Kidney (tissue), 14 donors: Measurements from ENCODE around the gene C19orf81. TPM values are rescaled to one million over a fixed set of nuclear protein-coding genes. Genes with fewer than 3 reads are reported as not detected.

Source experiments
- DNase-seq, 5 donors: peaks; one replicate each; pipeline ENCODE4 v3.0.0-alpha.2; 2013 to 2020
- FAIRE-seq: peaks from 2 replicates; lab custom pipeline; 2012; peaks lifted over from hg19 to GRCh38; lab: Jason Lieb, UNC
- H3K27ac ChIP-seq, 2 donors: one replicate each; pipeline ENCODE4 v1.7.0; 2013; ENCODE audit warnings: low read depth in 2 of 2, low read length in 2 of 2, inconsistent platforms in 1 of 2
- H3K27me3 ChIP-seq: one replicate; pipeline ENCODE4 v1.7.1; 2013; ENCODE audit warnings: low read length, inconsistent platforms; ENCODE audit not compliant: control insufficient read depth, insufficient read depth
- H3K36me3 ChIP-seq, 3 donors: one replicate each; pipeline versions ENCODE4 v1.7.0 to v1.7.1; 2013; ENCODE audit warnings: low read length in 3 of 3, control low read depth in 1 of 3, inconsistent platforms in 1 of 3; ENCODE audit not compliant: insufficient read depth in 3 of 3, control insufficient read depth in 2 of 3
- H3K4me1 ChIP-seq, 3 donors: one replicate each; pipeline versions ENCODE4 v1.7.0 to v1.7.1; 2013; ENCODE audit warnings: low read length in 3 of 3, inconsistent platforms in 1 of 3, low read depth in 1 of 3; ENCODE audit not compliant: control insufficient read depth in 2 of 3, insufficient read depth in 2 of 3
- H3K4me3 ChIP-seq, 3 donors: one replicate each; pipeline versions ENCODE4 v1.7.0 to v1.8.1; 2013; ENCODE audit warnings: low read length in 3 of 3, control low read depth in 1 of 3, inconsistent platforms in 1 of 3
- H3K9ac ChIP-seq, 3 donors: one replicate each; pipeline versions ENCODE4 v1.7.0 to v1.7.1; 2013; ENCODE audit warnings: low read length in 3 of 3, control low read depth in 1 of 3, inconsistent platforms in 1 of 3
- H3K9me3 ChIP-seq, 3 donors: one replicate each; pipeline versions ENCODE4 v1.7.0 to v1.7.1; 2013; ENCODE audit warnings: low read length in 3 of 3, control low read depth in 1 of 3, inconsistent platforms in 1 of 3; ENCODE audit not compliant: control insufficient read depth in 2 of 3, insufficient read depth in 1 of 3
- CTCF ChIP-seq: IDR thresholded peaks from 3 replicates; pipeline ENCODE4 v1.5.1; 2012; ENCODE audit warnings: mild to moderate bottlenecking, moderate library complexity, borderline replicate concordance; ENCODE audit not compliant: insufficient read depth; ENCODE audit errors: extremely low read depth
- intact Hi-C: fragments of 100-400 bp; cut with DNase I; formaldehyde crosslinking; loops from one replicate; pipeline ENCODE4 v1.11.1; 2022
- polyA plus RNA-seq: library from polyadenylated mRNA; stranded (reverse); fragments of 350-450 nt; fragmentation: Illumina TruSeq; extraction: RNeasy Lipid Tissue Mini Kit (QIAGEN cat#74804); gene quantifications from one replicate; pipeline ENCODE4 v1.2.3, GENCODE V29; 2014; ENCODE audit warnings: low read depth, low replicate concordance; ENCODE audit not compliant: insufficient read depth
- total RNA-seq: library from RNA; stranded (reverse); fragmentation: NEBNext Ultra II Directional; extraction: Animal tissue kit (Norgen Biotek cat#: 25700); gene quantifications from one replicate; pipeline ENCODE4 v1.2.1, GENCODE V29; 2021
- donor health status: control.
- donor health status: control.
- donor health status: control.
- donor health status: control.
- donor health status: control.
- donor health status: DM: yes; HTN: yes; CAD: no.
- donor health status: Normal renal cell carcinoma (clear cell type).

The C19orf81 gene
- total and polyA plus RNA-seq, 2 donors from 2014 or later, result 1.6 to 3.0 TPM

DNA sequence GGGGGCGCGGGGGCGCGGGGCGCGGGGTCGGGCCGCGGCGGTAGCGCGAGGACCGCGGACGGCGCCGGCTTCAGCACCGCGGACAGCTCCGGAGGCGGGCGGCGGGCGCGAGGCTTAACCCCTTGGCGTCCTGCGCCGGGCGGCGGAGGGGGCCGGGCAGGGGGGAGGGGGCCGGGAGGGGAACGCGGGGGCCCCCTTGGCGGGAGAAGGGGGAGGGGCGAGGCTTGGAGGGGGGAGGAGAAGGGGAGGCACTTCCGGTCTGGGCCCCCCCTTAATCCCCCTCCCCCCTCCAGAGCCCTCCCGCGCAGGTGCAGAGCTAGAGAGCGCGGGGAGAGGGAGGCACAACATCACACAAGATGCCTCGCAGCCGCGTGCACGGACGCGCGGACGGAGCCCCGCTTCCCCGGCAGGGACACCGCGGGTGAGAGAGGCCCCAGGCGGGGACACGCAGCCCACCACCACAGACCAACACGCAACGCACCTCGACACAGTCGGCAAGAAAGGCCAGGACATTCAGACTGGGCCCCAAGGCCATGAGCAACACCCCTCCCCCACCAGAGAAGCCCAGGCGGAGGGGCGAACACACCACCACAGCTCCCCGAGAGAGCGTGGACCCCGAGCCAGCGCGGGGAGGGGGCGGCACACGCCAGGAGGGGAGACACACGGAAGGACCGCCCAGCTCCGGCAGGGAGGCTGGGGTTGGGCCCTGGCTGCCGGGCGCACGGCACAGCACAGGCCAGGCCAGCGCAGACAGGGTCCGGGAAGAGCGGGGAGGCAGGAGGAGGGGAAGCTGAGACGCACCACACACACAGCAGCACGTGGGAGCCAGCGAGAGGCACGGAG, 46.2 kb downstream of the C19orf81 start:
- H3K4me1 ChIP-seq, result no peaks in the 10 kb centered on the region

DNA sequence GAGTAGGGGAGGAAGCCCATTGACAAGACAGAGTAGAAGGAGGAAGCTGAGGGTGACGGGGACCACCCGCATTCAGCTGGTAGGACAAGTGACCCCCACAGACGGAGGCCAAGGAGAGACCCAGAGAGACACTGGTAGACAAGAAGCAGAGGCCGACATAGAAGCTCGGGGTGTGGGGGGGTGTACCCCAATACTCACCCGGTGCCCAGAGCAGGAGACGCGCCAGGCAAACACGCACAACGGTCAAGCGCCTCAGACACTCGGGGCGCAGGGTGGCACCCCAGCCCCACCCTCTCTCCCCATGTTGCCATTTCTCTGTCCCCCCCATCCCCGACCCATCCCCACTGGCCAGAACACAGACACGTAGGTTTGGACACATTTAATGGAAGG, 46.8 kb downstream of the C19orf81 start:
- Histone ChIP-seq H3K9ac (no peak overlapping the region), H3K4me3 (no peak overlapping the region), H3K36me3 (no peaks in the 10 kb centered on the region), H3K9me3 (no peaks in the 10 kb centered on the region), H3K27me3 (peaks cover 13% of the 10 kb centered on the region), H3K27ac (no peak overlapping the region), H3K4me1 (no peaks in the 10 kb centered on the region)
- intact Hi-C loops, result no loop called here
- peak in 1 of 5 donors; percentile 59 for DNase-seq
- no peak for TF ChIP-seq CTCF
- no peak for FAIRE-seq

More for the DNA sequence above, 46.2 kb downstream of the C19orf81 start:
- FAIRE-seq (no peak), DNase-seq (peak in 4 of 5 donors; percentile 57 to 82 (median 66))
- intact Hi-C loops, result no loop called here
- Histone ChIP-seq H3K36me3 (no peaks in the 10 kb centered on the region), H3K27ac (no peak overlapping the region), H3K27me3 (peaks cover 13% of the 10 kb centered on the region), H3K9ac (no peak overlapping the region), H3K9me3 (no peaks in the 10 kb centered on the region), H3K4me3 (no peak overlapping the region)
- no peak for TF ChIP-seq CTCF

DNA sequence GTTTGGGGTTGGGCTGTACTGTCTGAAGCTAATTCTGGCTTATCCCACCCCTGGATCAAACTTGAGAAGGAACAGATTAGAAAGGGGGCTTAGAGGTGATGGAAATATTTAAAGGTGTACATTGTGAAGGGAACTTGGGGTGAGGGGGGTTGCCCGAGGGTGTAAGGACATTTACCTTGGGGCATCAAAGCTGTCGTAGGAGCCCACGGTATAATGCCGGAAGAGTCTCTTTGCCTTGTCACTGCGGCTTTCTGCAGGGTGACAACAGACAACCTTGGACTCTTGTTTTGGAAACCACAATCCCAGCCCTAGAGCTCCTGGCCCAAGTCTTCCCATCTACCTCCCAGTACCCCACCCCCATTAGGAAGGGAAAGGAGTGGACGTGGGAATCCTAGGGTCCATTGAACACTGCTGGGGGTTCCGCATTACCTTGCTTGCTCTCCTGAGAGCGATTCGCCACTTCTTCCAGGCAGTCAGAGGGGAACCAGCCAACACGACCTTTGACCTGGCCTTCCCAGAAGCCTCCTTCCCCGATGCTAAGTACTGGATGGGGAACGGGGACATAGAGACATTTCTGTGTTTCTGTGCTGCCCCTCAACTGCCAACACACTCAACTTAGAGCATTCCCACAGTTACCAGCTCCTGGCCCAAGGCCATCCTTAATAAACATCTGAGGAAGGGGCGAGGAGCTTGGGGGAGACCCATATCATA, 48.3 kb downstream of the C19orf81 start:
- Histone ChIP-seq H3K27ac (no peak overlapping the region), H3K4me3 (no peak overlapping the region), H3K4me1 (no peaks in the 10 kb centered on the region), H3K36me3 (no peaks in the 10 kb centered on the region), H3K27me3 (peaks cover 10% of the 10 kb centered on the region), H3K9ac (no peak overlapping the region), H3K9me3 (no peaks in the 10 kb centered on the region)
- DNase-seq, result no peak
- intact Hi-C loops, result no loop called here
- no peak for TF ChIP-seq CTCF
- no peak for FAIRE-seq
